Erythroblast (primary cell): ENCODE data around the gene DPP8.

Experiments
- GATA1 ChIP-seq: IDR thresholded peaks from 2 replicates; pipeline ENCODE4 v1.6.1; 2011; ENCODE audit warnings: low read depth, mild to moderate bottlenecking, control low read depth, low read length, moderate library complexity
- POLR2A ChIP-seq: IDR thresholded peaks from 2 replicates; pipeline ENCODE4 v1.6.1; 2011; ENCODE audit warnings: mild to moderate bottlenecking, low read length

DNA sequence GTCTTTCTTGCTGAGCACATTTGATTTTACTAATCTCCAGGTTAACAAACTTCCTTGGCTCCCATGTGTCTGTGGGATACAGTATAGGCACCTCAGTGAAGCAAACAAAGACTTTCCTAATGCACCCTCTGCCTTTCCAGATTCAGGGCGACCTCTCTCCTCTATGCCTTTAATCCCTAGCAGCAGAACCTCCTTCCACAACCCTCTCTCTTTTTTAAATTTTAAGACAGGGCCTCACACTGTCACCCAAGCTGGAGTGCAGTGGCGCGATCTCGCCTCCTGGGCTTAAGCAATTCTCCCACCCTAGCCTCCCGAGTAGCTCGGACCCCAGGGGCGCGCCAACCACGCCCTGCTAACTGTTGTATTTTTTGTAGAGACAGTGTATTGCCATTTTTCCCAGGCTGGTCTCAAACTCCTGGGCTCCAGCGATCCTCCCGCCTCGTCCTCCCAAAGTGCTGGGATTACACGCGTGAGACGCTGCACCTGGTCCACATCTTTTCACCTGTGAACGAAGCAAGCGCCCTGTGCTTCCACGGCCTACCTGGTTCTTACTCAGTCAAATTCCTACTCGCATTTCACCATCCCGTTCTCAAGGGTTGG is 11.1 kb upstream of the DPP8 start:
- TF ChIP-seq POLR2A (no peak), GATA1 (no peak)
